ENCODE data around the gene PARD3.
"Not testable (repeated sequence)": the region's sequence is repeated elsewhere in the genome, so short reads cannot be mapped to it uniquely, and the experiment has no call there.

PARD3 gene

DNA sequence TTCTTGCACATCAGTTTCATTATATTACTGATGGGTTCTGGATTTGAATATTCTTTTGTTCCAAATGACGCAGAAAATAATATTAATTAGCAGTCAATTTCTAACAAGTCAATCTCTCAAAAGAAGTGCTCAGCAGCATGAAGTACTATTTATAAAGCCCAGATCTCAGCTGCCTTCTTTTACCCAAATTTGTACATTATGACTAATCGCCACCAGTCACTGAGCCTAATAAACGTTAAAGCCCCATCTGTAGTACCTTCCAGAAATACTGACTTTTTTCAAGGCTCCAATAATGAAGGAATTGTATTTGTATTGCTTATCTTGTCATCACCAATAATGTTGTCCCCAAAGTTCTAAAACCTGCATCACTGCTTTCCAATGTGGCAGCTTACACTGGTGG lies 540.2 kb downstream of the PARD3 start:
- no peak for TF ChIP-seq CTCF (IDR thresholded peaks at IDR 0.05; ENCODE audit: insufficient read depth, missing control alignments)
- FAIRE-seq = no peak
- DNase-seq (ENCODE audit: insufficient read length, low spot score) = no peak

GRCh38 chr10:34273340-34273739 lies 541.8 kb downstream of the PARD3 start:
- FAIRE-seq = no peak
- DNase-seq (ENCODE audit: insufficient read length, low spot score) = no peak
- TF ChIP-seq CTCF (IDR thresholded peaks at IDR 0.05; ENCODE audit: insufficient read depth, missing control alignments) = no peak

GRCh38 chr10:34272316-34272715 lies 542.8 kb downstream of the PARD3 start:
- no peak for FAIRE-seq
- no peak for TF ChIP-seq CTCF (IDR thresholded peaks at IDR 0.05; ENCODE audit: insufficient read depth, missing control alignments)
- no peak for DNase-seq (ENCODE audit: insufficient read length, low spot score)

DNA sequence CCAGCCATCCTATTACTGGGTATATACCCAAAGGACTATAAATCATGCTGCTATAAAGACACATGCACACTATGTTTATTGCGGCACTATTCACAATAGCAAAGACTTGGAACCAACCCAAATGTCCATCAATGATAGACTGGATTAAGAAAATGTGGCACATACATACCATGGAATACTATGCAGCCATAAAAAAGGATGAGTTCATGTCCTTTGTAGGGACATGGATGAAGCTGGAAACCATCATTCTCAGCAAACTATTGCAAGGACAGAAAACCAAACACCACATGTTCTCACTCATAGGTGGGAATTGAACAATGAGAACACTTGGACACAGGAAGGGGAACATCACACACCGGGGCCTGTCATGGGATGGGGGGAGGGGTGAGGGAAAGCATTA lies 546.7 kb downstream of the PARD3 start:
- not testable (repeated sequence) for FAIRE-seq; DNase-seq (ENCODE audit: insufficient read length, low spot score)

- FAIRE-seq = no peak
- DNase-seq (ENCODE audit: insufficient read length, low spot score) = no peak
- no peak for TF ChIP-seq CTCF (IDR thresholded peaks at IDR 0.05; ENCODE audit: insufficient read depth, missing control alignments)
These were observed 552.1 kb downstream of the PARD3 start for GRCh38 chr10:34262985-34263384.

DNA sequence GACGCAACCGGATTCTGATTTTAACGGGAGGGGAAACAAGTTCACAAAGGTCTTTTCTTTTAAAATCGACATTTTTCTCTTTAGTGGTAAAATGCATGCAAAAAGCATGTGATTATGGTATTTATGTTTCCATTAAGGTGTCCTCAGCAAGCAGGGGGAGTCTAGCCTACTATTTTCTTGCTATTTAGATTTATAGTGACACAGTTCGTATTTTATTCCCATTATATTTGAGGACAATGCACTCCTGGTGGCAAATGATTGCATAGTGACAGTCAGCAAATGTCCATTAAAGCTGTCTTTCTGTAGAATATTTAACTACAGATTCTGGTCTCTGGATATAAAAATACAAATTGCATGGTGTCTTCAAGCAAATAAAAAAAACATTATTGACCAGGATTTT lies 554.2 kb downstream of the PARD3 start:
- FAIRE-seq (no peak), DNase-seq (ENCODE audit: insufficient read length, low spot score) (no peak)
- no peak for TF ChIP-seq CTCF (IDR thresholded peaks at IDR 0.05; ENCODE audit: insufficient read depth, missing control alignments)

- FAIRE-seq (no peak), DNase-seq (ENCODE audit: insufficient read length, low spot score) (no peak)
- TF ChIP-seq CTCF (IDR thresholded peaks at IDR 0.05; ENCODE audit: insufficient read depth, missing control alignments) = no peak
These were observed 558.9 kb downstream of the PARD3 start for GRCh38 chr10:34256216-34256615.

- TF ChIP-seq CTCF (IDR thresholded peaks at IDR 0.05; ENCODE audit: insufficient read depth, missing control alignments) = no peak
- DNase-seq (ENCODE audit: insufficient read length, low spot score) = no peak
- FAIRE-seq = no peak
These were observed 560.1 kb downstream of the PARD3 start for GRCh38 chr10:34255035-34255434.

Measured in D721Med (cell line).